HepG2 (cell line): ENCODE data around the gene GGA2. TPM values are rescaled to one million over a fixed set of nuclear protein-coding genes. Genes with fewer than 3 reads are reported as not detected.

Source experiments
- EEA1 ChIP-seq: sonication (generic); formaldehyde crosslinking; IDR thresholded peaks from 2 replicates; pipeline ENCODE4 v1.5.1; 2020; ENCODE audit warnings: mild to moderate bottlenecking, missing genetic modification reagents, borderline replicate concordance
- KAT2B ChIP-seq: fragments of 150-350 bp; IDR thresholded peaks from 2 replicates; pipeline ENCODE4 v1.6.1; 2014; ENCODE audit warnings: low read depth, low read length, borderline replicate concordance
- SCMH1 ChIP-seq: sonication (generic); formaldehyde crosslinking; IDR thresholded peaks from 2 replicates; pipeline ENCODE4 v1.9.0; 2021; ENCODE audit warnings: missing genetic modification reagents, mild to moderate bottlenecking, borderline replicate concordance
- TBX3 ChIP-seq: fragments of 450-650 bp; IDR thresholded peaks from 2 replicates; pipeline ENCODE4 v1.6.1; 2017; ENCODE audit warnings: antibody characterized with exemption, mild to moderate bottlenecking, inconsistent platforms, borderline replicate concordance
- TEAD3 ChIP-seq: optimal IDR thresholded peaks from 2 replicates; pipeline ENCODE3; 2016; ENCODE audit warnings: borderline replicate concordance
- ZBTB2 ChIP-seq: sonication (generic); formaldehyde crosslinking; IDR thresholded peaks from 2 replicates; pipeline ENCODE4 v1.8.0; 2022; ENCODE audit warnings: low read depth, missing genetic modification reagents
- ZNF383 ChIP-seq: sonication (generic); formaldehyde crosslinking; IDR thresholded peaks from 2 replicates; pipeline ENCODE4 v1.4.0; 2020; ENCODE audit warnings: missing genetic modification reagents, mild to moderate bottlenecking, borderline replicate concordance
- ZNF550 ChIP-seq: sonication (generic); formaldehyde crosslinking; IDR thresholded peaks from 2 replicates; pipeline ENCODE4 v1.4.0; 2020; ENCODE audit warnings: mild to moderate bottlenecking, missing genetic modification reagents, borderline replicate concordance
- ZNF556 ChIP-seq: sonication (generic); formaldehyde crosslinking; IDR thresholded peaks from 2 replicates; pipeline ENCODE4 v1.4.0; 2020; ENCODE audit warnings: mild to moderate bottlenecking, missing genetic modification reagents, borderline replicate concordance
- ZNF572 ChIP-seq: sonication (generic); formaldehyde crosslinking; IDR thresholded peaks from 2 replicates; pipeline ENCODE4 v1.5.1; 2020; ENCODE audit warnings: mild to moderate bottlenecking, missing genetic modification reagents
- ZNF775 ChIP-seq: sonication (generic); formaldehyde crosslinking; IDR thresholded peaks from 2 replicates; pipeline ENCODE4 v1.4.0; 2020; ENCODE audit warnings: missing genetic modification reagents, mild to moderate bottlenecking, moderate library complexity, borderline replicate concordance
- polyA plus RNA-seq, 8 experiments: library from polyadenylated mRNA; depleted of rRNA in 3 of 8; stranded (reverse) in 7 of 8; unstranded in 1 of 8; fragments of >200 nt; fragmentation: Illumina TruSeq in 4 of 8; extraction: Trizol in 4 of 8; gene quantifications; 2 replicates each; pipeline versions ENCODE4 v1.2.1 to v1.2.3, GENCODE V29; 2011 to 2016; ENCODE audit warnings: low read depth in 4 of 8, missing spikeins in 1 of 8, mixed read lengths in 1 of 8; ENCODE audit not compliant: insufficient read depth in 1 of 8
- total RNA-seq, 5 experiments: library from RNA; depleted of rRNA; stranded (reverse); fragments of >200 nt; fragmentation: Illumina TruSeq; extraction: Trizol; gene quantifications; 2 replicates each; pipeline ENCODE4 v1.2.3, GENCODE V29; 2016; ENCODE audit warnings: low read depth in 1 of 5
- TF ChIP-seq, protein P1 (sequence below): sonication (generic); formaldehyde crosslinking; IDR thresholded peaks from 2 replicates; pipeline ENCODE4 v1.4.0; 2020; ENCODE audit warnings: missing genetic modification reagents, borderline replicate concordance
- TF ChIP-seq, protein P2 (sequence below): sonication (generic); formaldehyde crosslinking; conservative IDR thresholded peaks from 2 replicates; pipeline ENCODE4 v1.4.0; 2020; ENCODE audit warnings: mild to moderate bottlenecking, missing genetic modification reagents, moderate library complexity
- TF ChIP-seq, protein P3 (sequence below): sonication (generic); formaldehyde crosslinking; IDR thresholded peaks from 2 replicates; pipeline ENCODE4 v1.4.0; 2020; ENCODE audit warnings: mild to moderate bottlenecking, missing genetic modification reagents, borderline replicate concordance
- TF ChIP-seq, protein P4 (sequence below): conservative IDR thresholded peaks from 2 replicates; pipeline ENCODE4 v1.6.1; 2018; ENCODE audit warnings: missing genetic modification reagents

Gene GGA2
- total and polyA plus RNA-seq, 2 of the 13 experiments (the other 11 are each of a cell fraction or from before 2014, with no cell fraction given) = 51.5 to 69.8 TPM

DNA sequence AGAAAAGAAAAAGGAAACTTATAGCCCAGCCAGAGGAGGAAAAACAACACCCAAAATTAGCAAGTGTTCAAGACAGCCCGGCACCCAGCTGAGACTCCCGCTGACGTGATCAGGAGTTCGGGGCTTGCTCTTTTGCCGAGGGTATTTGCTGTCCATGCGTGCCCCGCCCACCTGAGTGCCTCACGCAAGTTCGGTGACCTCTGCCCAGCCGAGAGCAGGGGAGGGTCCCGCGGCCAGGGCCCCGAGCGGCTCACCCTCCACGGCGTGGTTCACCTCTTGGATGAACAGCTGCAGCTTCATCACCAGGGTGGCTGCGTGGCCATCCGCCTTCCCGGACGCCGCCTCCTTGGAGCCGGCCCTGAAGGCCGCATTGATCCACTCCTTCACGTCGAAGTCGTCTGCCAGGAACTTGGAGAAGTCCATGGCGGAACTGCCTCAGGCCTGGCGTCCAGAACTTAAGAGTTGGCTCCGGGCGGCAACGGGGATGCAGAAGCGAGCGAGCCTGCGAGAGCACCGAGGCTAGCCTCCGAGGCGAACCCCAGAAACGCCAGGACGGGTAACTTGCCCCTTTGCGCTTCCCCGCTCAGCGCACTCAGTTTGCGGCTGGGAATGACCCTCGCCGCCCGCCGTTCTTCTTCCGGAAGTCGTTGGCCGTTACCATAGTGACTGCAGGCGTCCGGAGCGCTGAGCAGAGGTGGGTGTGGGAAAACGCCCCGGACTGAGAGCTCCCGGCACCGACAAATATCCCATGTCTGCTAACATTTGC lies 57.5 kb downstream of the GGA2 start, which contains the start of gene COG7 (continued):
- TF ChIP-seq, protein P1, sequence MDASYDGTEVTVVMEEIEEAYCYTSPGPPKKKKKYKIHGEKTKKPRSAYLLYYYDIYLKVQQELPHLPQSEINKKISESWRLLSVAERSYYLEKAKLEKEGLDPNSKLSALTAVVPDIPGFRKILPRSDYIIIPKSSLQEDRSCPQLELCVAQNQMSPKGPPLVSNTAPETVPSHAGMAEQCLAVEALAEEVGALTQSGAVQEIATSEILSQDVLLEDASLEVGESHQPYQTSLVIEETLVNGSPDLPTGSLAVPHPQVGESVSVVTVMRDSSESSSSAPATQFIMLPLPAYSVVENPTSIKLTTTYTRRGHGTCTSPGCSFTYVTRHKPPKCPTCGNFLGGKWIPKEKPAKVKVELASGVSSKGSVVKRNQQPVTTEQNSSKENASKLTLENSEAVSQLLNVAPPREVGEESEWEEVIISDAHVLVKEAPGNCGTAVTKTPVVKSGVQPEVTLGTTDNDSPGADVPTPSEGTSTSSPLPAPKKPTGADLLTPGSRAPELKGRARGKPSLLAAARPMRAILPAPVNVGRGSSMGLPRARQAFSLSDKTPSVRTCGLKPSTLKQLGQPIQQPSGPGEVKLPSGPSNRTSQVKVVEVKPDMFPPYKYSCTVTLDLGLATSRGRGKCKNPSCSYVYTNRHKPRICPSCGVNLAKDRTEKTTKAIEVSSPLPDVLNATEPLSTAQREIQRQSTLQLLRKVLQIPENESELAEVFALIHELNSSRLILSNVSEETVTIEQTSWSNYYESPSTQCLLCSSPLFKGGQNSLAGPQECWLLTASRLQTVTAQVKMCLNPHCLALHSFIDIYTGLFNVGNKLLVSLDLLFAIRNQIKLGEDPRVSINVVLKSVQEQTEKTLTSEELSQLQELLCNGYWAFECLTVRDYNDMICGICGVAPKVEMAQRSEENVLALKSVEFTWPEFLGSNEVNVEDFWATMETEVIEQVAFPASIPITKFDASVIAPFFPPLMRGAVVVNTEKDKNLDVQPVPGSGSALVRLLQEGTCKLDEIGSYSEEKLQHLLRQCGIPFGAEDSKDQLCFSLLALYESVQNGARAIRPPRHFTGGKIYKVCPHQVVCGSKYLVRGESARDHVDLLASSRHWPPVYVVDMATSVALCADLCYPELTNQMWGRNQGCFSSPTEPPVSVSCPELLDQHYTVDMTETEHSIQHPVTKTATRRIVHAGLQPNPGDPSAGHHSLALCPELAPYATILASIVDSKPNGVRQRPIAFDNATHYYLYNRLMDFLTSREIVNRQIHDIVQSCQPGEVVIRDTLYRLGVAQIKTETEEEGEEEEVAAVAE (CRISPR knock-in tag) = peak; percentile 93
- no peak; the same call in 1 of the 2 replicates for TF ChIP-seq ZBTB2 (CRISPR knock-in tag)
- TF ChIP-seq, protein P2, sequence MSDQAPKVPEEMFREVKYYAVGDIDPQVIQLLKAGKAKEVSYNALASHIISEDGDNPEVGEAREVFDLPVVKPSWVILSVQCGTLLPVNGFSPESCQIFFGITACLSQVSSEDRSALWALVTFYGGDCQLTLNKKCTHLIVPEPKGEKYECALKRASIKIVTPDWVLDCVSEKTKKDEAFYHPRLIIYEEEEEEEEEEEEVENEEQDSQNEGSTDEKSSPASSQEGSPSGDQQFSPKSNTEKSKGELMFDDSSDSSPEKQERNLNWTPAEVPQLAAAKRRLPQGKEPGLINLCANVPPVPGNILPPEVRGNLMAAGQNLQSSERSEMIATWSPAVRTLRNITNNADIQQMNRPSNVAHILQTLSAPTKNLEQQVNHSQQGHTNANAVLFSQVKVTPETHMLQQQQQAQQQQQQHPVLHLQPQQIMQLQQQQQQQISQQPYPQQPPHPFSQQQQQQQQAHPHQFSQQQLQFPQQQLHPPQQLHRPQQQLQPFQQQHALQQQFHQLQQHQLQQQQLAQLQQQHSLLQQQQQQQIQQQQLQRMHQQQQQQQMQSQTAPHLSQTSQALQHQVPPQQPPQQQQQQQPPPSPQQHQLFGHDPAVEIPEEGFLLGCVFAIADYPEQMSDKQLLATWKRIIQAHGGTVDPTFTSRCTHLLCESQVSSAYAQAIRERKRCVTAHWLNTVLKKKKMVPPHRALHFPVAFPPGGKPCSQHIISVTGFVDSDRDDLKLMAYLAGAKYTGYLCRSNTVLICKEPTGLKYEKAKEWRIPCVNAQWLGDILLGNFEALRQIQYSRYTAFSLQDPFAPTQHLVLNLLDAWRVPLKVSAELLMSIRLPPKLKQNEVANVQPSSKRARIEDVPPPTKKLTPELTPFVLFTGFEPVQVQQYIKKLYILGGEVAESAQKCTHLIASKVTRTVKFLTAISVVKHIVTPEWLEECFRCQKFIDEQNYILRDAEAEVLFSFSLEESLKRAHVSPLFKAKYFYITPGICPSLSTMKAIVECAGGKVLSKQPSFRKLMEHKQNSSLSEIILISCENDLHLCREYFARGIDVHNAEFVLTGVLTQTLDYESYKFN (CRISPR knock-in tag) = peak; percentile 80
- TF ChIP-seq, protein P3, sequence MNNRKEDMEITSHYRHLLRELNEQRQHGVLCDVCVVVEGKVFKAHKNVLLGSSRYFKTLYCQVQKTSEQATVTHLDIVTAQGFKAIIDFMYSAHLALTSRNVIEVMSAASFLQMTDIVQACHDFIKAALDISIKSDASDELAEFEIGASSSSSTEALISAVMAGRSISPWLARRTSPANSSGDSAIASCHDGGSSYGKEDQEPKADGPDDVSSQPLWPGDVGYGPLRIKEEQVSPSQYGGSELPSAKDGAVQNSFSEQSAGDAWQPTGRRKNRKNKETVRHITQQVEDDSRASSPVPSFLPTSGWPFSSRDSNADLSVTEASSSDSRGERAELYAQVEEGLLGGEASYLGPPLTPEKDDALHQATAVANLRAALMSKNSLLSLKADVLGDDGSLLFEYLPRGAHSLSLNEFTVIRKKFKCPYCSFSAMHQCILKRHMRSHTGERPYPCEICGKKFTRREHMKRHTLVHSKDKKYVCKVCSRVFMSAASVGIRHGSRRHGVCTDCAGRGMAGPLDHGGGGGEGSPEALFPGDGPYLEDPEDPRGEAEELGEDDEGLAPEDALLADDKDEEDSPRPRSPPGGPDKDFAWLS (CRISPR knock-in tag) = peak; percentile 89; the same call in 1 of the 2 replicates
- no peak for TF ChIP-seq KAT2B
- peak; percentile 99; the same call in 1 of the 2 replicates for TF ChIP-seq EEA1 (CRISPR knock-in tag)
- no peak for TF ChIP-seq SCMH1 (CRISPR knock-in tag)
- peak; percentile 90 for TF ChIP-seq ZNF550 (CRISPR knock-in tag)
- peak; percentile 97 for TF ChIP-seq ZNF556 (CRISPR knock-in tag)
- peak; percentile 98 for TF ChIP-seq ZNF572
- 0 out of 2 replicates have a peak, but pooled peaks have one; percentile 43 for TF ChIP-seq TBX3
- TF ChIP-seq, protein P4, sequence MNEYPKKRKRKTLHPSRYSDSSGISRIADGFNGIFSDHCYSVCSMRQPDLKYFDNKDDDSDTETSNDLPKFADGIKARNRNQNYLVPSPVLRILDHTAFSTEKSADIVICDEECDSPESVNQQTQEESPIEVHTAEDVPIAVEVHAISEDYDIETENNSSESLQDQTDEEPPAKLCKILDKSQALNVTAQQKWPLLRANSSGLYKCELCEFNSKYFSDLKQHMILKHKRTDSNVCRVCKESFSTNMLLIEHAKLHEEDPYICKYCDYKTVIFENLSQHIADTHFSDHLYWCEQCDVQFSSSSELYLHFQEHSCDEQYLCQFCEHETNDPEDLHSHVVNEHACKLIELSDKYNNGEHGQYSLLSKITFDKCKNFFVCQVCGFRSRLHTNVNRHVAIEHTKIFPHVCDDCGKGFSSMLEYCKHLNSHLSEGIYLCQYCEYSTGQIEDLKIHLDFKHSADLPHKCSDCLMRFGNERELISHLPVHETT (CRISPR knock-in tag) = peak; percentile 90
- TF ChIP-seq ZNF383 = no peak
- TF ChIP-seq ZNF775 (CRISPR knock-in tag) = peak; percentile 92
- TF ChIP-seq TEAD3 (CRISPR knock-in tag) = peak; percentile 66
